Endothelial cell of umbilical vein (primary cell): ENCODE measurements around the gene C10orf143.

ENCODE experiments used
- EZH2 ChIP-seq: IDR thresholded peaks from 2 replicates; pipeline ENCODE4 v1.6.1; 2012; ENCODE audit warnings: borderline replicate concordance, low read depth, mild to moderate bottlenecking, moderate library complexity, low read length, inconsistent platforms; ENCODE audit not compliant: severe bottlenecking
- JUN ChIP-seq: IDR thresholded peaks from 2 replicates; pipeline ENCODE4 v1.6.1; 2011; ENCODE audit warnings: borderline replicate concordance, low read depth; ENCODE audit not compliant: insufficient read length, insufficient read depth
- POLR2AphosphoS5 ChIP-seq: IDR thresholded peaks from 2 replicates; pipeline ENCODE4 v1.6.1; 2012; ENCODE audit warnings: low read depth, mild to moderate bottlenecking, control low read depth, low read length, moderate library complexity; ENCODE audit not compliant: insufficient read depth
- TF ChIP-seq, protein P1 (sequence below), 2 donors: IDR thresholded peaks; 1 replicate in 1 of 2; 2 replicates in 1 of 2; pipeline ENCODE4 v1.5.1; 2011; ENCODE audit warnings: low read length in 2 of 2, mild to moderate bottlenecking in 2 of 2, moderate library complexity in 2 of 2, control low read depth in 1 of 2, inconsistent platforms in 1 of 2, low read depth in 1 of 2; ENCODE audit not compliant: insufficient read depth in 1 of 2; ENCODE audit errors: extremely low read depth in 1 of 2

DNA sequence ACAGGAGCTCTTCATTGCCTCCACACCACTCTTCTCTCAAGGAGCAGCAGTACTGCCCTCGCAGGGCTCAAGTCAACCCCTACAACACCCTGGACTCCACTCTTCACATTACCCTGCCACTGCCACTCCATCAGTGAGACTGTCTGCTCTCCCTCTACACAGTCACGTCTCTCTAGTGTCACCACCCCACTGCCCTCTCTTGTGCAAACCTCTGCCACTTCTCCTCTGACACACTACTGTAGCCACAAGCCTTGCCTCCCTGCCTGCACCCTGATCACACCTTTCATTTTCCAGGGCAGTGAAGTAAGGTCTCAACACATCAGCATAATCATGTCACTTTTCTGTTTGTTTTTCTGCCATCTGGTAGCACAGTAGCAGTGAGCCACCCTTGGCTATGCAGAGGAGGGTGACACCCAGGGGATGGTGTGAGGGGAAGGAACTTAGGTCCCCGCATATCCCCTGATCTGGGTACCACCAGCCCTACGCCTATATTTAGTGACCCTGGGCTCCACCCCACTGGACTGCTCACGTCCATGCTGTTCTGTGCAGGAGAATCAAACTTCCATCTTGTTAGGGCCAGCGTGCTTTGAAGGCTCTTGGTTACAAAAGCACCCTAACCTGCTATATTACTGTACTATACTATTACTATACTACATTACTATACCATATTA, 1.6 kb downstream of the C10orf143 start:
- TF ChIP-seq, protein P1, sequence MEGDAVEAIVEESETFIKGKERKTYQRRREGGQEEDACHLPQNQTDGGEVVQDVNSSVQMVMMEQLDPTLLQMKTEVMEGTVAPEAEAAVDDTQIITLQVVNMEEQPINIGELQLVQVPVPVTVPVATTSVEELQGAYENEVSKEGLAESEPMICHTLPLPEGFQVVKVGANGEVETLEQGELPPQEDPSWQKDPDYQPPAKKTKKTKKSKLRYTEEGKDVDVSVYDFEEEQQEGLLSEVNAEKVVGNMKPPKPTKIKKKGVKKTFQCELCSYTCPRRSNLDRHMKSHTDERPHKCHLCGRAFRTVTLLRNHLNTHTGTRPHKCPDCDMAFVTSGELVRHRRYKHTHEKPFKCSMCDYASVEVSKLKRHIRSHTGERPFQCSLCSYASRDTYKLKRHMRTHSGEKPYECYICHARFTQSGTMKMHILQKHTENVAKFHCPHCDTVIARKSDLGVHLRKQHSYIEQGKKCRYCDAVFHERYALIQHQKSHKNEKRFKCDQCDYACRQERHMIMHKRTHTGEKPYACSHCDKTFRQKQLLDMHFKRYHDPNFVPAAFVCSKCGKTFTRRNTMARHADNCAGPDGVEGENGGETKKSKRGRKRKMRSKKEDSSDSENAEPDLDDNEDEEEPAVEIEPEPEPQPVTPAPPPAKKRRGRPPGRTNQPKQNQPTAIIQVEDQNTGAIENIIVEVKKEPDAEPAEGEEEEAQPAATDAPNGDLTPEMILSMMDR (IDR thresholded peaks at IDR 0.05; ENCODE audit: extremely low read depth in 1 of 2, insufficient read depth in 1 of 2, low read depth in 1 of 2, low read length in 2 of 2): no peak
- TF ChIP-seq POLR2AphosphoS5 (no peak), EZH2 (no peak), JUN (no peak)
